ENCODE results near the gene PLXNB2. TPM values are rescaled to one million over a fixed set of nuclear protein-coding genes. Genes with fewer than 3 reads are reported as not detected.

PLXNB2 gene
- total RNA-seq, 1 donor from 2014 or later, result 95.2 TPM

DNA sequence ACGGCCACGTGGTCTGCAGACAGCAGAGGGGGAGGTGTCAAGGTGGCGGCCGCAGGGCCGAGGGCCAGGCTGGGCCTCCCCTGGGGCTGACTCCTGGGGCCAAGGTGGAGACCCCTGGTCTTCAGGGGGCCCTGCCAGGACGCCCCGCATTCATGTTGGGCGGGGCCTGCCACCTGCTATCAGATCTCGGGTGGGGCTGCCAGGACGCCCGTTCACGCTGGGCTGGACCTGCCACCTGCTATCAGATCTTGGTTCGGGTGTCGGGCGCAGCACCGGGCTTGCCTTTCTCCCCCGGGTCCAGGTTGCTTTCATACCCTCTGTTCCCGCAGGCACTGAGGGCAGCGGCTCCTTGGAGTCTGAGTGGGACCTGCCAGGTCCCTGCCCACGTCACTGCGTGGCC is 21.2 kb downstream of the PLXNB2 start:
- H3K4me3 Mint-ChIP-seq (ENCODE audit: unreplicated experiment), result no peak overlapping the region
- no peaks in the 10 kb centered on the region for H3K4me1 Mint-ChIP-seq (ENCODE audit: low read depth, unreplicated experiment)
- no peaks in the 10 kb centered on the region for H3K27me3 Mint-ChIP-seq (ENCODE audit: unreplicated experiment)
- no peaks in the 10 kb centered on the region for H3K9me3 Mint-ChIP-seq (ENCODE audit: unreplicated experiment)
- H3K36me3 Mint-ChIP-seq (ENCODE audit: unreplicated experiment), result no peaks in the 10 kb centered on the region
- no peak for TF ChIP-seq CTCF (IDR thresholded peaks at IDR 0.05; ENCODE audit: partially characterized antibody, unreplicated experiment)
- no peak overlapping the region for H3K27ac Mint-ChIP-seq (ENCODE audit: unreplicated experiment)
- no peak for DNase-seq

DNA sequence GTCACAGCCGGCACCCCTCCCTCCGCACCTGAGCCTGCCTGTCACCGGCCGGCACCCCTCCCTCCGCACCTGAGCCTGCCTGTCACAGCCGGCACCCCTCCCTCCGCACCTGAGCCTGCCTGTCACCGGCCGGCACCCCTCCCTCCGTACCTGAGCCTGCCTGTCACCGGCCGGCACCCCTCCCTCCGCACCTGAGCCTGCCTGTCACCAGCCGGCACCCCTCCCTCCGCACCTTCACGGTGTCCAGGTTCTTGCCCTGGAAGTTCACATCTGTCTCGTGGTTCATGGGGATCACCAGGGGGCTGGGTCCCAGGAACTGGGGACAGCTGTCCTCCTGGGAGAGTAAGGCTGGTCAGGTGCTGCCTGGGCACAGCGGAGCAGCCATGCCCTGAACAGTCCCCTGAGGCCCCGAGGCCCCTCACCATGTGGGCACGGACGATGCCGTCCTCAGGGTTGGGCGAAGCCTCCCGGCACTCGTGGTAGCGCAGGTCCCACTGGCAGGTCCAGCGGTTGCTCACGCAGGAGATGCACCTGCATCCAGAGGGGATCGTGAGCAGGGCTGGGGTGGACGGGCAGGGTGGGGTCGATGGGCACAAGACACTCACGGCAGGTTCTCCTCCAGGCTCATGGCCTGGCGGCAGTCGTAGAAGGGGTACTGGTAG is 21.7 kb downstream of the PLXNB2 start:
- no peak for TF ChIP-seq CTCF (IDR thresholded peaks at IDR 0.05; ENCODE audit: partially characterized antibody, unreplicated experiment)
- no peaks in the 10 kb centered on the region for H3K9me3 Mint-ChIP-seq (ENCODE audit: unreplicated experiment)
- DNase-seq, result no peak
- H3K27me3 Mint-ChIP-seq (ENCODE audit: unreplicated experiment), result no peaks in the 10 kb centered on the region
- H3K27ac Mint-ChIP-seq (ENCODE audit: unreplicated experiment), result no peak overlapping the region
- no peaks in the 10 kb centered on the region for H3K4me1 Mint-ChIP-seq (ENCODE audit: low read depth, unreplicated experiment)
- H3K36me3 Mint-ChIP-seq (ENCODE audit: unreplicated experiment), result no peaks in the 10 kb centered on the region
- H3K4me3 Mint-ChIP-seq (ENCODE audit: unreplicated experiment), result no peak overlapping the region

- DNase-seq, result no peak
- Mint-ChIP-seq H3K36me3 (ENCODE audit: unreplicated experiment) (no peaks in the 10 kb centered on the region), H3K4me3 (ENCODE audit: unreplicated experiment) (no peak overlapping the region), H3K27ac (ENCODE audit: unreplicated experiment) (no peak overlapping the region), H3K27me3 (ENCODE audit: unreplicated experiment) (no peaks in the 10 kb centered on the region), H3K9me3 (ENCODE audit: unreplicated experiment) (no peaks in the 10 kb centered on the region), H3K4me1 (ENCODE audit: low read depth, unreplicated experiment) (no peaks in the 10 kb centered on the region)
- TF ChIP-seq CTCF (IDR thresholded peaks at IDR 0.05; ENCODE audit: partially characterized antibody, unreplicated experiment), result no peak
Observed at GRCh38 chr22:50284479-50284878, 23.0 kb downstream of the PLXNB2 start.

GRCh38 chr22:50283821-50284220 is 23.6 kb downstream of the PLXNB2 start:
- H3K27me3 Mint-ChIP-seq (ENCODE audit: unreplicated experiment), result no peaks in the 10 kb centered on the region
- no peak overlapping the region for H3K27ac Mint-ChIP-seq (ENCODE audit: unreplicated experiment)
- H3K4me1 Mint-ChIP-seq (ENCODE audit: low read depth, unreplicated experiment), result no peaks in the 10 kb centered on the region
- H3K9me3 Mint-ChIP-seq (ENCODE audit: unreplicated experiment), result no peaks in the 10 kb centered on the region
- TF ChIP-seq CTCF (IDR thresholded peaks at IDR 0.05; ENCODE audit: partially characterized antibody, unreplicated experiment), result no peak
- no peak overlapping the region for H3K4me3 Mint-ChIP-seq (ENCODE audit: unreplicated experiment)
- no peak for DNase-seq
- H3K36me3 Mint-ChIP-seq (ENCODE audit: unreplicated experiment), result no peaks in the 10 kb centered on the region

DNA sequence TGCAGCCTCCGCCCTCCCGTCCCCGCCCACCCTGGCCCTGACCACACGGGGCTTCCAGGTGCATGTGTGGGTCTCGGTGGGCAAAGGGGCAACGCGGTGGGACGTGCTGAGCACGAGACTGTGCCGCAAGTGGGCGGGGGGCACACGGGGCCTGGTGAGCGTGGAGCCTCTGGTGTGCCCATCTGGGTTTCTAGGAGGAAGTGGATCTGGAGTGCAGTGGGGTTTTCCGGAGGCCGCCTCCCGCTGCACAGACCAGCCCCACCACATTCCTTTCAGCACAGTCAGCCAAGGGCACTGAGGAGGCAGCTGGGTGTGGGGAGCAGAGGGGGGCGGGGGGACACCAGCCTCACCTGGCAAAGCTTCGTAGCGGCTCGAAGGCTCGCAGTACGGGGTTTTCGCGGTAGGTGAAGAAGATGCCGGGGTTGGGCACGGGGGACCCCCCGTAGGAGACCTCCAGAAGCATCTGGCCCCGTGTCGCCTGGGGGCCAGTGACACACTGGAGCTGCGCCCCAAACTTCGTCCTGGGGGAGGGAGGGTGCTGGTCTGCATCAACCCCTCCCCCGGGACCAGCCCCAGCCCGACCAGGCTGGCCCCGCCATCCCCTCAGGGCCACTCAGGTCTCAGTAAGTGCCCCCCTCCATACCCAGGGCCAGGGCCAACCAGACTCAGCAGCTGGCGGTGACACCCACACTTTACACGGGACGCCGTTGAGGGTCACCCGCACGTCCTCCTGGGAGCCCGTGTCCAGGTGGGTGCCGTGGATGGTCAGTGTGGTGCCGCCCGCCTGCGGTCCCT is 24.9 kb downstream of the PLXNB2 start:
- Mint-ChIP-seq H3K27me3 (ENCODE audit: unreplicated experiment) (peaks cover 1% of the 10 kb centered on the region), H3K9me3 (ENCODE audit: unreplicated experiment) (no peaks in the 10 kb centered on the region), H3K27ac (ENCODE audit: unreplicated experiment) (no peak overlapping the region), H3K4me1 (ENCODE audit: low read depth, unreplicated experiment) (no peaks in the 10 kb centered on the region), H3K4me3 (ENCODE audit: unreplicated experiment) (no peak overlapping the region), H3K36me3 (ENCODE audit: unreplicated experiment) (no peaks in the 10 kb centered on the region)
- DNase-seq, result no peak
- TF ChIP-seq CTCF (IDR thresholded peaks at IDR 0.05; ENCODE audit: partially characterized antibody, unreplicated experiment), result no peak
